ENCODE results near the gene FFAR1. TPM values are rescaled to one million over a fixed set of nuclear protein-coding genes. Genes with fewer than 3 reads are reported as not detected.
"Not testable (repeated sequence)": the region's sequence is repeated elsewhere in the genome, so short reads cannot be mapped to it uniquely, and the experiment has no call there.

FFAR1 gene
- polyA plus RNA-seq, 1 experiment = not detected

DNA sequence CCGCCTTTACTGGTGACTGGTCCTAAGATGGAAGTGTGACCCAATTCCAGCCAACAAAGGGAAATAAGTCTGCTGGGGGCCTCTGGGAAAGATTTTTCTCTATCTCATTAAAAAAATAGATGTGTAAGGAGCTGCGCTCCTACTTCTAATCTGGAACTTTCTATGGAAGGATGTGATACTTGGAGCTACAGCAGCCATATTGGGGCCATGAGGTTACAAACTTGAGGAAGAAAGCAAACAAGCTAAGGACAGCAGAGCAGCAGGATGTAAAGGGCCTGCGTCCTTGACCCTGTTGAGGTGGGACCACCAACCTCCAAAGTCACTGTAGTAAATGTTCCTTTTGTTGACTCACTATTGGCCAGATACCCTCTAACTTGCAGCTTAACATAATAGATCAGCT lies 30.7 kb downstream of the FFAR1 start:
- no peak for DNase-seq (ENCODE audit: low read depth)
- ChIA-PET POLR2A (no interaction called here), CTCF (interaction anchor here (0.5 kb wide), 1 partner anchor 29 kb away, joined by 3 read pairs; no protein-coding TSS in a partner anchor)
- TF ChIP-seq, protein P1, sequence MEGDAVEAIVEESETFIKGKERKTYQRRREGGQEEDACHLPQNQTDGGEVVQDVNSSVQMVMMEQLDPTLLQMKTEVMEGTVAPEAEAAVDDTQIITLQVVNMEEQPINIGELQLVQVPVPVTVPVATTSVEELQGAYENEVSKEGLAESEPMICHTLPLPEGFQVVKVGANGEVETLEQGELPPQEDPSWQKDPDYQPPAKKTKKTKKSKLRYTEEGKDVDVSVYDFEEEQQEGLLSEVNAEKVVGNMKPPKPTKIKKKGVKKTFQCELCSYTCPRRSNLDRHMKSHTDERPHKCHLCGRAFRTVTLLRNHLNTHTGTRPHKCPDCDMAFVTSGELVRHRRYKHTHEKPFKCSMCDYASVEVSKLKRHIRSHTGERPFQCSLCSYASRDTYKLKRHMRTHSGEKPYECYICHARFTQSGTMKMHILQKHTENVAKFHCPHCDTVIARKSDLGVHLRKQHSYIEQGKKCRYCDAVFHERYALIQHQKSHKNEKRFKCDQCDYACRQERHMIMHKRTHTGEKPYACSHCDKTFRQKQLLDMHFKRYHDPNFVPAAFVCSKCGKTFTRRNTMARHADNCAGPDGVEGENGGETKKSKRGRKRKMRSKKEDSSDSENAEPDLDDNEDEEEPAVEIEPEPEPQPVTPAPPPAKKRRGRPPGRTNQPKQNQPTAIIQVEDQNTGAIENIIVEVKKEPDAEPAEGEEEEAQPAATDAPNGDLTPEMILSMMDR (IDR thresholded peaks at IDR 0.05; ENCODE audit: insufficient read depth, low read depth, low read length) = no peak
- no peak overlapping the region for H3K4me3 ChIP-seq (ENCODE audit: low read depth, low read length)
- H3K36me3 ChIP-seq (ENCODE audit: control insufficient read depth, insufficient read depth, low read length) = no peaks in the 10 kb centered on the region
- no peaks in the 10 kb centered on the region for H3K27me3 ChIP-seq (ENCODE audit: control insufficient read depth, insufficient read depth, low read length)

DNA sequence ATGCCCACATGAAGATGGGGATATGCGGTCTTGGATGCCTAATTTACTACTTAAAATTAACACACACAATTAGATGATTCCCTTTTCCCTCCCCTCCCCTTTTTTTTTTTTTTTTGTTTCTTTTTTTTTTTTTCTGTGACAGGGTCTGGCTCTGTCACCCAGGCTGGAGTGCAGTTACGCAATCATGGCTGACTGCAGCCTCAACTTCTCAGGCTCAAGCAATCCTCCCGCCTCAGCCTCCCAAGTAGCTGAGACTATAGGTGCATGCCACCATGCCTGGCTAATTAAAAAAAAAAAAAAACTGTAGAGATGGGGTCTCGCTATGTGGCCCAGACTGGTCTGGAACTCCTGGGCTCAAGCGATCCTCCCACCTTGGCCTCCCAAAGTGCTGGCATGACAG lies 31.8 kb downstream of the FFAR1 start:
- DNase-seq (ENCODE audit: low read depth); CTCF ChIA-PET; H3K36me3 ChIP-seq (ENCODE audit: control insufficient read depth, insufficient read depth, low read length); H3K4me3 ChIP-seq (ENCODE audit: low read depth, low read length); POLR2A ChIA-PET; H3K27me3 ChIP-seq (ENCODE audit: control insufficient read depth, insufficient read depth, low read length): not testable (repeated sequence)

DNA sequence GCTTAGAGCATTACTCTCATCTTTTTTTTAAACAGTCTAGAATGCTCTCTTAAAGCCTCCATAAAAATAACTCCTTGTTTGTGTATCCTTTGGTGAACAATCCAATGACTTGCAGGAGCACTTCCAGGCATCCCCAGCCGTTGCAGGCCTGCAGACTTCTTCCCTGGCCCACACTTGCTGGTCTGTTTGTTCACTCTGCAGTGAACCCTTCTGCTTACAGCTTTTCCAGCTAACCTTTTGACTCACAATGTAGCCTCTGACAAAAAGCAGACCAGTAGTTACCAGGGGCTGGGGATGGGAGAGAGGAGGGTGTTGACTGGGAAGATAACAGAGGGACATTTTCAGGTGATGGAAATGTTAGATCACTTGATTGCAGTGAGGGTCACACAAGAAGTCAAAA lies 32.3 kb downstream of the FFAR1 start:
- ChIA-PET CTCF (no interaction called here), POLR2A (no interaction called here)
- Histone ChIP-seq H3K27me3 (ENCODE audit: control insufficient read depth, insufficient read depth, low read length) (no peaks in the 10 kb centered on the region), H3K4me3 (ENCODE audit: low read depth, low read length) (no peak overlapping the region), H3K36me3 (ENCODE audit: control insufficient read depth, insufficient read depth, low read length) (no peaks in the 10 kb centered on the region)
- TF ChIP-seq, protein P1 (IDR thresholded peaks at IDR 0.05; ENCODE audit: insufficient read depth, low read depth, low read length) = no peak
- DNase-seq (ENCODE audit: low read depth) = no peak

DNA sequence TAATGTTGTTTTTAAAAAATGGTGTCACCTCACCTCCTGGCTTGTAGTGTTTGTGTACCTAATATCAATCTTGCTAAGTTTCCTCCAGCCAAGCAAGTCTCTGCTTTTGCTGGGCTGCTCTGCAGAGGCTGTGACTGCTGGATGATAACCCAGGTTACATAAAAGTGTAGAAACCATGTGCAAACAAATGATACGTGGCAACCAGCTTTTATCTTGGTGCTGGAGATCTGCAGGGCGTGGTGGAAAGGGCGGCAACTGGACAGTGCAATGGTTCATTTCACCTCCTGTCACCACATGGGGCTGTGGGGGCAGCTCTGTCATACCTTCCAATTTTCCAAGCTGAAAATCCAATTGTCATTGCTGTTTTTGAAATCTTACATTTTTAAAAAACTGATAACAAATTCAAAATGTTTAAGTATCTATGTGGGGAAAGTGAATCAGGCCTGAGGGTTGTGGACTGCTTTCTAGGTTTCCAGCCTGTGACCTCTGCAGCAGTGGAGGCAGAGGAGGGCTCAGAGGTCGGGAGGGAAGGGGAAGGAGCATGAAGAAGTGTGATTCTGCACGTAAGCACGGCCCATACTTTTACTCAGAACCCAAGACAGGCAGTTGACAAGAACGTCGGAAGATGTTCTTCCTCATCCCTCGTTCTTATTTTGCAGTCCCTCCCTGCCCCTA lies 32.9 kb downstream of the FFAR1 start:
- no peak for DNase-seq (ENCODE audit: low read depth)
- H3K36me3 ChIP-seq (ENCODE audit: control insufficient read depth, insufficient read depth, low read length) = no peaks in the 10 kb centered on the region
- ChIA-PET POLR2A (no interaction called here), CTCF (no interaction called here)
- H3K4me3 ChIP-seq (ENCODE audit: low read depth, low read length) = no peak overlapping the region
- TF ChIP-seq, protein P1 (IDR thresholded peaks at IDR 0.05; ENCODE audit: insufficient read depth, low read depth, low read length) = no peak
- no peaks in the 10 kb centered on the region for H3K27me3 ChIP-seq (ENCODE audit: control insufficient read depth, insufficient read depth, low read length)

DNA sequence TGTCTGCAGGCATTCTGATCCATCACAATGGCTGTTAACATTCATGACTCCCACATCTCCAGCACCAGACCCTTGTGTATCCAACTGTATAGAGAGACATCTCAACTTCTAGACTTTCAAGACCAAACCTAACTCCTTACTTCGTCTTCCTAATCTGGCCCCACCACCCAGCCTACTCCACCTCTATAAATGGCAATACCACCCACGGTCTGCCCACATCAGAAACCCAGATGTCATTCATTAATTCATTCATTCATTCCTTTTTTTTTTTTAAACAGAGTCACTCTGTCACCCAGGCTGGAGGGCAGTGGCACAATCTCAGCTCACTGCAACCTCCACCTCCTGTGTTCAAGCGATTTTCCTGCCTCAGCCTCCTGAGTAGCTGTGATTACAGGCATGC lies 33.6 kb downstream of the FFAR1 start:
- ChIA-PET POLR2A (no interaction called here), CTCF (no interaction called here)
- Histone ChIP-seq H3K36me3 (ENCODE audit: control insufficient read depth, insufficient read depth, low read length) (no peaks in the 10 kb centered on the region), H3K4me3 (ENCODE audit: low read depth, low read length) (no peak overlapping the region), H3K27me3 (ENCODE audit: control insufficient read depth, insufficient read depth, low read length) (no peaks in the 10 kb centered on the region)
- DNase-seq (ENCODE audit: low read depth) = no peak
- TF ChIP-seq, protein P1 (IDR thresholded peaks at IDR 0.05; ENCODE audit: insufficient read depth, low read depth, low read length) = no peak

DNA sequence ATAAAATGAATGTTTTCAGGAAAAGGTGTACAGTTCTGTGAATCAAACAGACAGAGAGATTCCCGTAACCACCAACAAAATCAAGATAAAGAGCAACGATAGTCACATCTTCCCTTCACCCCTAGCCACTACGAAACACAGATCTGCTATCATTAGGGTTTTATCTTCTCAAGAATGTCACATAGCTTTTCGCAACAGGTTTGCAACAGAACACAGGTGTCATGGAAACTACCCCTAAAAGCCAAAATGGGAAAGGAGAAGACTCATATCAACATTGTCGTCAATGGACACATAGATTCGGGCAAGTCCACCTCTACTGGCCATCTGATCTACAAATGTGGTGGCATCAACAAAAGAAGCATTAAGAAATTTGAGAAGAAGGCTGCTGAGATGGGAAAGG lies 34.2 kb downstream of the FFAR1 start:
- Histone ChIP-seq H3K36me3 (ENCODE audit: control insufficient read depth, insufficient read depth, low read length) (no peaks in the 10 kb centered on the region), H3K27me3 (ENCODE audit: control insufficient read depth, insufficient read depth, low read length) (no peaks in the 10 kb centered on the region), H3K4me3 (ENCODE audit: low read depth, low read length) (no peak overlapping the region)
- no peak for DNase-seq (ENCODE audit: low read depth)
- TF ChIP-seq, protein P1 (IDR thresholded peaks at IDR 0.05; ENCODE audit: insufficient read depth, low read depth, low read length) = no peak
- POLR2A ChIA-PET = no interaction called here
- CTCF ChIA-PET = no interaction called here
